ENCODE results near the gene PRDM11. TPM values are rescaled to one million over a fixed set of nuclear protein-coding genes. Genes with fewer than 3 reads are reported as not detected.

Gene PRDM11
- total RNA-seq, 1 donor from 2014 or later, result 15.2 TPM

DNA sequence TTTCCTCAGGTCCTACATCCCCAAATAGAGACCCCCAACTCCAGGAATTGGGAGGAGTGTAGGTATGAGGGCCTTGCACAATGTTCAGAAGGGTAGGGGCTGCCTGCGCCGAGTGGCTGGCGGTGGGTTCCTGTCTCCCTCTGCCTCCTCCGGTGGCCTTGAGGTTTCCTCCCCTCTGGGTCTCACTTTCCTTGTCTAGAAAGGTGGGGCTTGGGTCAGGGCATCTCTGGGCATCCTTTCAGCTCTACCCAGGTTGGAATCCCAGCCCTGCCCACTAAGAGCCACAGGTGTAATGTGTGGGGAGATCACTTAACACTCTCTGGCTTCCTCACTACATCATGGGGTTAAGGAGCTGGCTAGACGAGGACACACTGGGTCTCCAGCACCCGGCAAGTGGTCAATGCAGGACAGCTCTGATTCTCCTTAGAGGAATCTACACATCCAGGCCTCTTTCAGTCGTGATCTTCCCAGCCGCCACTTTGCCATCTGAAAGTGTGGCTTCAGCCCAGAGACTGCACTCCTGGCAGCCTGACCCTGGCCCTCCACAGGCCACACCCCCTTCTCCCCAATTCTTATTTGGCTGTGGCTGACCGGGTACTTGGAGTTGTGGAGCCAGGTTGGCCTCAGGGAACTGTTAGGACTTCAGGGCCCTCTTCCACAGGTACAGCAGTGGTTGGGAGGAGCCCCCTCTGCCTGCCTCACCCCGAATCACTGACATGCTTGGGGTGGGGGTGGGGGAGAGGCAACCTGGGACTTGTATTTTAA, 22.1 kb downstream of the PRDM11 start:
- no peaks in the 10 kb centered on the region for H3K9me3 ChIP-seq
- no peak for TF ChIP-seq POLR2A (IDR thresholded peaks at IDR 0.05)
- no peak for TF ChIP-seq POLR2AphosphoS5 (IDR thresholded peaks at IDR 0.05; ENCODE audit: insufficient read depth in 1 of 2, low read depth in 1 of 2)
- TF ChIP-seq, protein P1, sequence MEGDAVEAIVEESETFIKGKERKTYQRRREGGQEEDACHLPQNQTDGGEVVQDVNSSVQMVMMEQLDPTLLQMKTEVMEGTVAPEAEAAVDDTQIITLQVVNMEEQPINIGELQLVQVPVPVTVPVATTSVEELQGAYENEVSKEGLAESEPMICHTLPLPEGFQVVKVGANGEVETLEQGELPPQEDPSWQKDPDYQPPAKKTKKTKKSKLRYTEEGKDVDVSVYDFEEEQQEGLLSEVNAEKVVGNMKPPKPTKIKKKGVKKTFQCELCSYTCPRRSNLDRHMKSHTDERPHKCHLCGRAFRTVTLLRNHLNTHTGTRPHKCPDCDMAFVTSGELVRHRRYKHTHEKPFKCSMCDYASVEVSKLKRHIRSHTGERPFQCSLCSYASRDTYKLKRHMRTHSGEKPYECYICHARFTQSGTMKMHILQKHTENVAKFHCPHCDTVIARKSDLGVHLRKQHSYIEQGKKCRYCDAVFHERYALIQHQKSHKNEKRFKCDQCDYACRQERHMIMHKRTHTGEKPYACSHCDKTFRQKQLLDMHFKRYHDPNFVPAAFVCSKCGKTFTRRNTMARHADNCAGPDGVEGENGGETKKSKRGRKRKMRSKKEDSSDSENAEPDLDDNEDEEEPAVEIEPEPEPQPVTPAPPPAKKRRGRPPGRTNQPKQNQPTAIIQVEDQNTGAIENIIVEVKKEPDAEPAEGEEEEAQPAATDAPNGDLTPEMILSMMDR (IDR thresholded peaks at IDR 0.05), result no peak
- intact Hi-C loops (cut with DNase I), result no loop called here
- no peak for DNase-seq (ENCODE audit: extremely low spot score in 2 of 2)
- H3K27me3 ChIP-seq, result no peaks in the 10 kb centered on the region
- peaks cover 25% of the 10 kb centered on the region for H3K4me1 ChIP-seq
- no peak overlapping the region for H3K27ac ChIP-seq
- no peak overlapping the region for H3K4me3 ChIP-seq
- no peaks in the 10 kb centered on the region for H3K36me3 ChIP-seq

DNA sequence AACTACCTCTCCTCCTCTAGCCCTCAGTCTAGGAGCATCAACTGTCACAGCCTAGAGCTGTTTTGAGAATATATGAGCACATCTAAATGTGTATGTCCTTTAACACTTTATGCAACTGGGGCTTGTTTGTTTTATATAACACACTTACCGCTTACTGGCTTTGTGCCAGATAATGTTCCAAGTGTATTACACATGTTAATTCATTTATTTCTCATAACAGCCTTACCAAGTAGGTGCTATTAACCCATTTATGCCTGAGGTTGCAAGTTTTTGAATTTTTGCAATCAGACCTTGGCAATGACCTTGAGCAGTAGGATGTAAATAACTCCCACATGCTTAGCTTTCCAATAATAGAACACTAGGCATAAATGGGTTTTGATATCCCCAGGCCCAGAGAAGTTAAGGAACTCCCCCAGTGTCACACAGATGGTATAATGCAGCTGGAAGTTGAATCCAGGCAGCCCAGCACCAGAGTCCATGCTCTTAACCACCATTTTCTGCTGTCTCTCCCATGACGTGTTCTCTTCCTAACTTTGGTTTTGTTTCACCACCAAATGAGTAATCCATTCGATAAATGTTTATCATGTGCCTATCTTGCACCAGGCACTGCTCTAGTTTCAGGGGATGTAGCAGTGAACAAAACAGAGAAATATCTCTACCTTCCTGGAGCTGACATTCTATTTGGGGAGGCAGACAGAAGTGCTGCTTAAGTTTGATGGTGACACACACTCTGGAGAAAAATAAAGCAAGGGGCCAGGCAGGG, 23.1 kb downstream of the PRDM11 start:
- no peak overlapping the region for H3K27ac ChIP-seq
- H3K4me1 ChIP-seq, result peaks cover 16% of the 10 kb centered on the region
- DNase-seq (ENCODE audit: extremely low spot score in 2 of 2), result no peak
- H3K4me3 ChIP-seq, result no peak overlapping the region
- no peak for TF ChIP-seq POLR2A (IDR thresholded peaks at IDR 0.05)
- no peak for TF ChIP-seq POLR2AphosphoS5 (IDR thresholded peaks at IDR 0.05; ENCODE audit: insufficient read depth in 1 of 2, low read depth in 1 of 2)
- H3K9me3 ChIP-seq, result no peaks in the 10 kb centered on the region
- no peaks in the 10 kb centered on the region for H3K27me3 ChIP-seq
- intact Hi-C loops (cut with DNase I), result no loop called here
- H3K36me3 ChIP-seq, result no peaks in the 10 kb centered on the region

DNA sequence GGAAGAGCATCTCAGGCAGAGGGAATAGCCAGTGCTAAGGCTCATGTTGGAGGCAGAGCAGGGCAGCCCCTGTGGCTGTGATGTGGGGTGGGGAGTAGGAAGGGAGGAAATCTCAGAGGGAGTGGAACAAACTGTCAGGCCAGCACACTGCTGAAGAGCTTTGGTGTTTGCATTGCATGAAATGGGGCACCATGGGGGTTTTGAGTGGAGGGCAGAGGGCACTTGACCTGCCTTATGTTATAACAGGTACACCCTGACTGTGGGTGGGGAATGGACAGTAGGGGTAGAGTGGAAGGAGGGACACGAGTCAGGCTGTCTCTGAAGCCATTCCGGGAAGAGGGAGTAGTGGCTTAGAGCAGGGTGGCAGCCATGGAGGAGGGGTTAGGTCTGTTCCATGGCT, 24.0 kb downstream of the PRDM11 start:
- Histone ChIP-seq H3K27me3 (no peaks in the 10 kb centered on the region), H3K9me3 (no peaks in the 10 kb centered on the region), H3K4me3 (no peak overlapping the region), H3K4me1 (peaks cover 13% of the 10 kb centered on the region), H3K27ac (no peak overlapping the region), H3K36me3 (no peaks in the 10 kb centered on the region)
- intact Hi-C loops (cut with DNase I), result no loop called here
- no peak for DNase-seq (ENCODE audit: extremely low spot score in 2 of 2)
- TF ChIP-seq POLR2A (IDR thresholded peaks at IDR 0.05), result no peak
- no peak for TF ChIP-seq POLR2AphosphoS5 (IDR thresholded peaks at IDR 0.05; ENCODE audit: insufficient read depth in 1 of 2, low read depth in 1 of 2)
- TF ChIP-seq, protein P1 (IDR thresholded peaks at IDR 0.05), result no peak

DNA sequence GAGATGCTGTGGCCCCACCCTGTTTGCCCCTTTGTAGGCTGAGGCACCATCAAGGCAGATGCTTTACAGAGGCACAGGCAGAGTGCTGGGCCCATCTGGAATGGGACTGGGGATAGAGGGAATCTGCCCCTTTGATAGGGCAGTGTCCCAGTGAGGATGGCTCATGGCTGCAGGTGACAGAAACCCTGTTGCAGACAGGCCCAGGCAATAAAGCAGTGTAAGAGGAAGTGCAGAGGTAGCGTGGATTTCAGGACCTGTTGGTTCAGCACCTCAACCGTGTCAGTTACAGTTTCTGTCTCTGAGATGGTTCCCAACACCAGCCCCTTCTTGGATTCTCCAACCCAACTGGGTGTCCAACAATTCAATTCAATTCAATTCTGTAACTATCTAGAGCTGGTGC, 25.1 kb downstream of the PRDM11 start:
- no peak for DNase-seq (ENCODE audit: extremely low spot score in 2 of 2)
- Histone ChIP-seq H3K36me3 (no peaks in the 10 kb centered on the region), H3K27ac (no peak overlapping the region), H3K4me3 (no peak overlapping the region), H3K4me1 (peaks cover 13% of the 10 kb centered on the region), H3K9me3 (no peaks in the 10 kb centered on the region), H3K27me3 (no peaks in the 10 kb centered on the region)
- TF ChIP-seq POLR2A (IDR thresholded peaks at IDR 0.05) (no peak), POLR2AphosphoS5 (IDR thresholded peaks at IDR 0.05; ENCODE audit: insufficient read depth in 1 of 2, low read depth in 1 of 2) (no peak)
- TF ChIP-seq, protein P1 (IDR thresholded peaks at IDR 0.05), result no peak
- intact Hi-C loops (cut with DNase I), result no loop called here

DNA sequence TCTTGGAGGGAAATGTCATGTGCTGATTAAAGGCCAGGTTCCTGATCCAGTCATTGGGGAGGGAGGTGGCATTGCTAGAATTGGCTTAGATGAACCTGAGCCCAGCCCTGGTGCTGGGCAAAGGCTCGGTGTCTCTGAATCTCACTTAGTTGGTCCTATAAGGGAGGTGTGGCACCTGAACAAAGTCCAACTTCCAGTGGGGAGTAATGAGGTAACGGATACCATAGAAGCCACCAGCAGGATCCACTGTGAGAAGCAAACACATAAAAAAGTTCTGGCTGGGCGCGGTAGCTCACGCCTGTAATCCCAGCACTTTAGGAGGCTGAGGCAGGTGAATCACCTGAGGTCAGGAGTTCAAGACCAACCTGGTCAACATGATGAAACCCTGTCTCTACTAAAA, 26.6 kb downstream of the PRDM11 start:
- Histone ChIP-seq H3K27ac (no peak overlapping the region), H3K9me3 (no peaks in the 10 kb centered on the region), H3K36me3 (no peaks in the 10 kb centered on the region), H3K4me3 (no peak overlapping the region), H3K27me3 (no peaks in the 10 kb centered on the region), H3K4me1 (peaks cover 20% of the 10 kb centered on the region)
- no peak for DNase-seq (ENCODE audit: extremely low spot score in 2 of 2)
- intact Hi-C loops (cut with DNase I), result no loop called here
- TF ChIP-seq POLR2A (IDR thresholded peaks at IDR 0.05), result no peak

Measured in vagina (tissue), 2 donors.